Ascending aorta (tissue), 2 donors: ENCODE data around the gene MCEMP1. TPM values are rescaled to one million over a fixed set of nuclear protein-coding genes. Genes with fewer than 3 reads are reported as not detected.
A peak's percentile ranks its signal among the peaks of the same experiment; 100 is the strongest.

Experiments used
- DNase-seq, 2 donors: peaks; one replicate each; pipeline ENCODE4 v3.0.0-alpha.2; 2019; ENCODE audit warnings: low spot score in 2 of 2
- H3K27ac ChIP-seq, 2 donors: fragments of 200-600 bp; sonication (generic); one replicate each; pipeline ENCODE4 v1.5.1; 2016 to 2017; ENCODE audit warnings: mild to moderate bottlenecking in 1 of 2
- H3K27me3 ChIP-seq: fragments of 200-600 bp; sonication (generic); one replicate; pipeline ENCODE4 v1.5.1; 2017
- H3K36me3 ChIP-seq, 2 donors: fragments of 200-600 bp; sonication (generic); one replicate each; pipeline ENCODE4 v1.5.1; 2016
- H3K4me1 ChIP-seq, 2 donors: fragments of 200-600 bp; sonication (generic); one replicate each; pipeline ENCODE4 v1.5.1; 2016 to 2017; ENCODE audit warnings: mild to moderate bottlenecking in 1 of 2
- H3K4me3 ChIP-seq, 2 donors: fragments of 200-600 bp; sonication (generic); one replicate each; pipeline ENCODE4 v1.5.1; 2016 to 2017; ENCODE audit warnings: mild to moderate bottlenecking in 1 of 2
- H3K9me3 ChIP-seq, 2 donors: fragments of 200-600 bp; sonication (generic); one replicate each; pipeline ENCODE4 v1.5.1; 2016
- intact Hi-C: fragments of 100-400 bp; cut with DNase I; formaldehyde crosslinking; loops from one replicate; pipeline ENCODE4 v1.15.1; 2023
- total RNA-seq: library from RNA; depleted of rRNA; stranded (reverse); fragments of >200 nt; gene quantifications from one replicate; pipeline ENCODE4 v1.1.0, GENCODE V29; 2016
- TF ChIP-seq, protein P1 (sequence below), 3 experiments: fragments of 200-600 bp in 2 of 3; fragments of 450-650 bp in 1 of 3; sonication (generic) in 2 of 3; IDR thresholded peaks; one replicate each; pipeline ENCODE4 v1.5.1; 2016 to 2019; ENCODE audit warnings: antibody characterized with exemption in 3 of 3, mild to moderate bottlenecking in 1 of 3, moderate library complexity in 1 of 3

MCEMP1 gene
- total RNA-seq, 1 donor from 2014 or later = not detected

DNA sequence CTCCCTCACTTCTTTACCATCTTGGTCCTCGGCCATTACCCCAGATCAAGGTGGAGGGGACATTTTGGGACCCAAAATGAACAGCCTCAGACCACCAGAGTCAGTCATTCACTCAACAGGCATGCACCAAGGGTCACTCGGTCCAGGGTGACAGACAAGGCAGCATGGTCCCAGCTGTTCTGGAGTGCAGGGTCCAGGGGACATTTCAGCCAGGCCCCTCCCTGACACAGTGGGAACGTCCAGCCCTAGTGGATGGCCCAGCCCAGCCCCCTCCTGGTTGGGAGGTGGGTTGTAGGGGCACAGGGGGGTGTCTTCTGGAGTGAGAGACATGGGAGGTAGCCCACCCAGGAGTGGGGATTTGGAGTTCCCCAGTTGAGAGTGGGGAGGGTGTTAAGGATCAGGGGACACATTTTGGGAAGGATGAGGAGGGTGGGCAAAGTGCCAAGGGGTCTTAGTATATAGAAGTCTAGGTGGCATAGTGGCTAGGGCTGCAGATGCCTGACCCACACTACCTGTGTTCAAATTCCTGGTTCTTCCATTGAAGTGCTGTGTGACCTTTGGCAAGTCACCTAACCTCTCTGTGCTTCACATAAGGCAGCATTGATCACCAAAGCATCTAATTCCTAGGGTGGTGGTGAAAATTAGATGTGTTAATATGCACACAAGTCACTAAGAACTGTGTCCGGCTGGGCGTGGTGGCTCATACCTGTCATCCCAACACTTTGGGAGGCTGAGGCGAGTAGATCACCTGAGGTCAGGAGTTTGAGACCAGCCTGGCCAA lies 27.6 kb downstream of the MCEMP1 start:
- Histone ChIP-seq H3K4me1 (no peaks in the 10 kb centered on the region), H3K9me3 (no peaks in the 10 kb centered on the region), H3K36me3 (no peaks in the 10 kb centered on the region), H3K27ac (no peak overlapping the region), H3K27me3 (no peaks in the 10 kb centered on the region), H3K4me3 (no peak overlapping the region)
- intact Hi-C loops = no loop called here
- TF ChIP-seq, protein P1, sequence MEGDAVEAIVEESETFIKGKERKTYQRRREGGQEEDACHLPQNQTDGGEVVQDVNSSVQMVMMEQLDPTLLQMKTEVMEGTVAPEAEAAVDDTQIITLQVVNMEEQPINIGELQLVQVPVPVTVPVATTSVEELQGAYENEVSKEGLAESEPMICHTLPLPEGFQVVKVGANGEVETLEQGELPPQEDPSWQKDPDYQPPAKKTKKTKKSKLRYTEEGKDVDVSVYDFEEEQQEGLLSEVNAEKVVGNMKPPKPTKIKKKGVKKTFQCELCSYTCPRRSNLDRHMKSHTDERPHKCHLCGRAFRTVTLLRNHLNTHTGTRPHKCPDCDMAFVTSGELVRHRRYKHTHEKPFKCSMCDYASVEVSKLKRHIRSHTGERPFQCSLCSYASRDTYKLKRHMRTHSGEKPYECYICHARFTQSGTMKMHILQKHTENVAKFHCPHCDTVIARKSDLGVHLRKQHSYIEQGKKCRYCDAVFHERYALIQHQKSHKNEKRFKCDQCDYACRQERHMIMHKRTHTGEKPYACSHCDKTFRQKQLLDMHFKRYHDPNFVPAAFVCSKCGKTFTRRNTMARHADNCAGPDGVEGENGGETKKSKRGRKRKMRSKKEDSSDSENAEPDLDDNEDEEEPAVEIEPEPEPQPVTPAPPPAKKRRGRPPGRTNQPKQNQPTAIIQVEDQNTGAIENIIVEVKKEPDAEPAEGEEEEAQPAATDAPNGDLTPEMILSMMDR (IDR thresholded peaks at IDR 0.05) = no peak
- DNase-seq = no peak

DNA sequence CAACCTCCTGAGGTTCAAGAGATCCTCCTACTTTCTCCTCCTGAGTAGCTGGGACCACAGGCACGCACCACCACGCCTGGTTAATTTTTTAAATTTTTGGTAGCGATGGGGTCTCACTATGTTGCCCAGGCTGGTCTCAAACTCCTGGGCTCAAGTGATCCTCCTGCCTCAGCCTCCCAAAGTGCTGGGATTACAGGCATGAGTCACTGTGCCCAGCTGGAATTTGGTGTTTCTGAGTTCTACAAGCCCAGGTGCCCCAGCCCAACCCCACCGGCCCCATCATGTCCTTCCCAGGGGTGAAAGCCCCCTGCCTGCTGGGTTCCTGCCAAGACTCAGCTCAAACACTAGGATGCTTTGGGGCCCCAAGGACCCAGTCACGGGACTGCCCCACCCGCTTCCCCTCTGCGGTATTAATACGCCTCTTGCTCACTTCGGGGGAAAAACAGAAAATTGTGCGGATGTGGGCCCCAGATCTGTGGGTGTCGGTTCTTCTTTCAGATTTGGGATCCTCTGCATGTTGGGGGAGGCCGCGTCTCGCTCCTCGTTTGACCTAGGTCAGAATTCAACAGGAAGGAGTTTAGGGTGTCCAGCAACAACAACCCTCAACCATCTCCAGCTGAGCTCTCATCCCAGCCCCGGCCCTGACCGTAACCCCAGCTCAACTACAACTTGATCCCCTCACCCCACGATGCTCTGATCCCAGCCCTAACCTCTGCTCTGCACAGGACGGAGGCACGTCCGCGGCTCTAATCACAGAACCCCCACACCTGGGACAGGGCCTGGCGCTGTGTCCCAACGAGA lies 28.7 kb downstream of the MCEMP1 start:
- intact Hi-C loops = no loop called here
- DNase-seq = no peak
- TF ChIP-seq, protein P1 (IDR thresholded peaks at IDR 0.05) = no peak
- H3K36me3 ChIP-seq = no peaks in the 10 kb centered on the region
- H3K4me1 ChIP-seq = no peaks in the 10 kb centered on the region
- no peak overlapping the region for H3K4me3 ChIP-seq
- H3K9me3 ChIP-seq = no peaks in the 10 kb centered on the region
- H3K27me3 ChIP-seq = no peaks in the 10 kb centered on the region
- H3K27ac ChIP-seq = peak overlapping the region in 1 of 2 donors; percentile 16

DNA sequence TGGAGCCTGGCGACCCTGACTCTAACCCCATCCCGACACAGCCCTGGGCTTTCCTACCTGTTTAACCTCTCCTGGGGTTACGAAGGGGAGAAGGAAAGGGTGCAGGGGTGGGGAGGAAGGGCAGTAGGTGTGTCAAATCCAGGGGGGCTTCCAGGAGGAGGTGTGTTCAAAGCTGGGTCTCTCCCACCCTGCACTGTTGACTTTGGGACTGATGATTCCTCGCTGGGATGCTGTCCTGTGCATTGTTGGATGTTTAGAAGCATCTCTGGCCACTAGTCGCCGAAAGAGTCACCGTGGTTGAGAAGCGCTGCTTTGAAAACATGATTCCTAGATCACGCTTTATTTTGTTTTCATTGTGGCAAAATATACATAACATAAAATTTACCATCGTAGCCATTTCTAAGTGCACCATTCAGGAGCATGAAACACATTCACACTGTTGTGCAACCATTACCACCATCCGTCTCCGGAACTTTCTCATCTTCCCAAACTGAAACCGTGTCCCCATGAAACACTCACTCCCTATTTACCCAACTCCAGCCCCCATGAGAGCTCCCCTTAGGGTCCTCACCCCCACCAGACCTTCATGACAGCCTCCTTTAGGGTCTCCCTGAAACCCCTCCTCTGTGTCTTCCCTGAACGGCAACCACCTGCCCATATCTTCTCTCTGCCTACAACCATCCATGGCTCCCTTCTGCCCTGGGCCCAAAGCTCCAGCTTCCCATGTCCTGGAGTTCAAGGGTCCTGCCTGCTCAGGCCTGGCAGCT lies 29.5 kb downstream of the MCEMP1 start:
- intact Hi-C loops = no loop called here
- Histone ChIP-seq H3K27me3 (no peaks in the 10 kb centered on the region), H3K27ac (peak overlapping the region in 1 of 2 donors; percentile 16)

DNA sequence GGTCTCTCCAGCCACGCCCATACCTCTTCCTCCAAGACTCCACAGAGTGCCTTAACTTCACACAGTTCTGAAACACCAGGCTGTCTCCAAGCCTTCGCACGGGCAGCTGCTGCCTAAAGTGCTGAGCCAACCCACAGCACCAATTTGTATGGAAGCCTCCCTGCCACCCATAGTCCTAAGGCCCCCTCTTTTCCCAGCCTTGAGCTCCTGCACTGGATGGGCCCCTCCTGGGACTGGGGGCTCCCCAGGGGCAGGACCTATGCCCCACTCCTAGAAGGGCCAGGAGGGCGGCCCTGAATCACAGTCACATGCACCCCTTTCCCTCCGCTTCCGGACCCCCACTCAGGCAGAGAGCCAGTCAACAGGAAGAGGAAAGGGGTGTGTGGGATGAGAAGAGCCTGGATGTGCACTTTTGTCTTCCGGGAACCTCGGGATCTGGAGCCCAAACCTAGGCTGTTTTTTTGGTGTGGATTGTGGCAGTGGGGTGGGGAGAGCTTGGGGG lies 30.1 kb downstream of the MCEMP1 start:
- Histone ChIP-seq H3K4me1 (no peaks in the 10 kb centered on the region), H3K9me3 (no peaks in the 10 kb centered on the region), H3K4me3 (no peak overlapping the region), H3K36me3 (no peaks in the 10 kb centered on the region), H3K27ac (no peak overlapping the region), H3K27me3 (no peaks in the 10 kb centered on the region)
- no peak for DNase-seq
- TF ChIP-seq, protein P1 (IDR thresholded peaks at IDR 0.05) = no peak
- intact Hi-C loops = no loop called here

More for the DNA sequence above, 29.5 kb downstream of the MCEMP1 start:
- Histone ChIP-seq H3K9me3 (no peaks in the 10 kb centered on the region), H3K4me1 (no peaks in the 10 kb centered on the region), H3K36me3 (no peaks in the 10 kb centered on the region), H3K4me3 (no peak overlapping the region)
- TF ChIP-seq, protein P1 (IDR thresholded peaks at IDR 0.05) = no peak
- DNase-seq = no peak

DNA sequence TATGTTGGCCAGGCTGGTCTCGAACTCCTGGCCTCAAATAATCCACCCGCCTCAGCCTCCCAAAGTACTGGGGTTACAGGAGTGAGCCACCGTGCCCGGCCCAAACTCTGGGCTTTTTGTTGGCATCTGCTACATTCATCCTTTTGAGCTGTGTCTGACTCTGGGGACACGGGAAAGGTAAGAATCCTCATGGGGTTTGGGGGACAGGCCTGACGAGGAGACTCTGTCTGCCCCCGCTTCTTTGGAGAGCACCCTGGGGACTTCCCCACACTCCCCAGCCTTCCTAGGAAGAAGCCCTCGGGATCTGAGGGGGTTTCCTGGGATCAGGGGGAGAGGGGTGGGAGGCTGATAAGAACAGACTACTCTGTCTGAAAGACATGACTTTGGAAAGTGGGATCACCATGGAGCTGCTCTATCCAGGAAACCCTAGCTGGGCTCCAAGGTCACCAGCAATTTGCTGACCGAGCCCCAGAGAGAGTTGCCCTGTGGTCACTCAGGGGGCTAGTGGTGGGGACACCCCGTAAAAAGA lies 33.1 kb downstream of the MCEMP1 start:
- H3K9me3 ChIP-seq = no peaks in the 10 kb centered on the region
- TF ChIP-seq, protein P1 (IDR thresholded peaks at IDR 0.05) = no peak
- DNase-seq = no peak
- H3K27me3 ChIP-seq = no peaks in the 10 kb centered on the region
- intact Hi-C loops = no loop called here
- H3K4me1 ChIP-seq = no peaks in the 10 kb centered on the region
- no peaks in the 10 kb centered on the region for H3K36me3 ChIP-seq
- H3K27ac ChIP-seq = no peak overlapping the region
- H3K4me3 ChIP-seq = no peak overlapping the region
